HG02798 (cell line): ENCODE results near the gene FARP1.

Experiments used
- ATAC-seq: cut with Tn5 transposase; IDR thresholded peaks from one replicate; pipeline ENCODE4 v1.9.1; 2021; ENCODE audit warnings: mild to moderate bottlenecking; ENCODE audit not compliant: unreplicated experiment, poor library complexity

Gene FARP1

DNA sequence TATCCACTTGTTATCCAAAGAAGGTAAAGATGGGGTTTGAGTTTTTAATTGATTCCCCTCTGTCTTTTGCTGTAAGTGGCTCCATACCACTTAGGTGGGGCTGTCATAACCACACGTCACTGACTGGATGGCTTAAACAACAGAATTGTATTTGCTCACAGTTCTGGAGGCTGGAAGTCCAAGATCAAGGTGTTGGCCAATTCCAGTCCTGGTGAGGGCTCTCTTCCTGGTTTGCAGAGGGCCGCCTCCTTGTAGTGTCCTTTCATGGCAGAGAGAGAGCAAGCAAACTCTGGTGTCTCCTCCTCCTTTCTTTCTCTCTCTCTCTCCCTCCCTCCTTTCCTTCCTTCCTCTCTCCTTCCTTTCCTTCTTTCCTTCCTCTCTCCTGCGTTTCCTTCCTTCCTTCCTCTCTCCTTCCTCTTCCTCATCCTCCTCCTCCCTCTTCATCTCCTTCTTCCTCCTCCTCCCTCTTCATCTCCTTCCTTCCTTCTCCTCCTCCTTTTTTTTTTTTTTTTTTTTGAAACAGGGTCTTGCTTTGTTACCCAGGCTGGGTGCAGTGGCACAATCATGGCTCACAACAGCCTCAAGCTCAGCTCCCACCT lies 174.8 kb downstream of the FARP1 start:
- no peak for ATAC-seq

DNA sequence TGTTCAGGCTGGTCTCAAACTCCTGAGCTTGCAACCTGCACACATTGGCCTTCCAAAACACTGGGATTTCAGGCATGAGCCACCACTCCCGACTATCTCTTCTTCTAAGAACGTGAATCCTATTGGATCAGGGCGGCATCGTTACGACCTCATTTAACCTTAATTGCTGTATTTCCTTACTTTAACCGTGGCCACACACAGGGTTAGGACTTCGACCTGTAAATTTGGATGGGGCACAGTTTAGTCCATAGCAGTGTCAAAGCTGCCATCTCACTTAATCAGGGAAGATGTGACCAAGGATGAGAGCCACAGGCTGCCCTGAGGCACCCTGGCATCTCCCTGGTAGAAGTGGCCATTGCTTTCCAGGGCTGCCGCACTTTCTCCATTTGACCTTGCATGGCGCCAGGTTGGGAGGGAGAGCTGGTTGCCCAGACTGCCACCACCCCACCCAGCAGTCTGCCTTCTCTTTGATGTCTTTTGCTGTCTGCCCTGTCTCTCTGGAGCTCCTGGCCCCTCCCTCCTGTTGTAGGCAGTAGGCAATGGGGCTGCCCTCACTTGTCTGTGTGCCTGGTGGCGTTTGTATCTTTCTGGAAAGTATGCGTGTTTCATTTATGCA lies 175.5 kb downstream of the FARP1 start:
- ATAC-seq: no peak

DNA sequence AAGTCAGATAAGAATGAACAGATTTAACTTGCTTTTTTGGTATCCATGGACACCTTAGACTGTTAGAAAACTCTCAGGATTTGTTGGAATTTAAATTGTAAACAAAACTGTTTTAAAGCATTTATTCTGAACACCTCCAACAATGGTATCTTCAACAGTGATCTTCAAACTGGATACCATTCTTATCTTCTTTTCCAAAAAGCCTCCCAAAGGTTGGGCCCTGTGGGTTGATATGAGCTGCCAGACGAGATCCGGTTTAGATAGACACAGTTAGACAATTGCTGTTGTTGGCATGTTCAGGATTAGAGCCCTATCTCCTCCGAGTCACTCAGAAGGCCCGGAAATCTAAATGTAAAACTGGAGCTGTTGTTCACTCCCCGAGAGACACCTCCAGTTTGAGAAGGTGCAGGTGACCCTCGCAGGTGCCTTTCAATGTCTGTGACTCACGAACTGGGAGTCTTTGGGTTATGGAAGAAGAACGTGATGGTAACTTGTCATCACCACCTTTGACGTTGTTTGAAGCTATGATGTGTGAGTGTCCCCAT lies 177.7 kb downstream of the FARP1 start:
- ATAC-seq: no peak

DNA sequence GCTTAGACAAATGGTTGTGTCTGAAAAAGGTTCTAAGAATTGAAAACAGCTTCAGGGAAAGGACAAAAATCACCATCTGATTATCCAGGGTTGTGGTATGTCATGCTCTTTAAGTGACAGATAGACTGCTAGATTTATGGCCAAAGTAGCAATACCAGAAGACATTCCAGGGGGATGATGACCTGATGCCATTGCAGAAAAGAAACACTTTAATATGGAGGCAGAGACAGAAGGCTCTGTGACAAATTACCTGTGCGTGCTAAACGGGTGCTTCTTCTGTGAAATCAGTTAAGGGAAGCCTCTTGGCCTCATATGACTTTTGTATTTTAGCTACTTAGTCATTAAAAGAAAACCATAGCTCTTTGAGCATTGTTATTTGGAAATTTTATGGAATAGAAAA lies 178.5 kb downstream of the FARP1 start:
- no peak for ATAC-seq

DNA sequence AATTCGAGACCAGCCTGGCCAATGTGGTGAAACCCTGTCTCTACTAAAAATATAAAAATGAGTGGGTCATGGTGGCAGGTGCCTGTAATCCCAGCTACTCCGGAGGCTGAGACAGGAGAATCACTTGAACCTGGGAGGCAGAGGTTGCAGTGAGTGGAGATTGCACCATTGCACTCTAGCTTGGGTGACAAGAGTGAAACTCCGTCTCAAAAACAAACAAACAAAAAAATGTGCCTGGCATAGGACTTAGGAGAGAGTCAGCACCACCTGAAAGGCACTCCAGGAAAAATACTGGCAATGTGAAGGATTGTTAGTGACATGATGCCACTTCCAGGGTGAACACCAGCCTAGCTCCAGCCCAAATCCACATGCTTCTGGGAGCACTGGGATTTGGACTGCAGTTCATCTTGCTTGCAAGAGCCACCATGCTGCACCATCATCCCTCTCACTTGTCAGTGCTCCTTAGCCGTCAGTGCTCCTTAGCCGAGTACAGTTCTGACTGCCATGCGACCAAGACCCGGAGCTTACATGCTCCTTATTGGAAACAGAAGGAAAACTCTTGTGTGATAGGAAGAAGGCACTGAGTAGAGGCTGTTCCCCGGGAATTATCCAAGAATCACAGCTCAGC lies 179.3 kb downstream of the FARP1 start:
- ATAC-seq: no peak

DNA sequence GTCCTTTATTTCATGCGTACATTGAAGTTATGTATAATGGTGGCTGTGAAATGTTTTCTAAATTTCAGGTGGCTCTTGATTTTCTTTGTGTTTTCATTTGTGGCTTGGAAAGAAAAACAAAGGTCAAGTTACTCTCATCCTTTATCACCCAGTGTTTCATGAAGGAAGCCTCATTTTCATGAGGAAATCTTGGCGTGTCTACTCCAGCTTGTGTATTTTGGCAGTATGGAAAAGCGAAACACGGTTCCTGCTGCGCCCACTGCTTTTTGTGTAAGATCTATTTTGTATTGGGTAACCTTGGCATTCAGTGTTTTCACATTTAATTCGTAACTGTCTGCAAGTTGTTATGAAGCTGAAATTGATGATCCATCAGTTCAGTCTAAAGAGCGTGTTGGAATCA lies 181.2 kb downstream of the FARP1 start:
- ATAC-seq: no peak

DNA sequence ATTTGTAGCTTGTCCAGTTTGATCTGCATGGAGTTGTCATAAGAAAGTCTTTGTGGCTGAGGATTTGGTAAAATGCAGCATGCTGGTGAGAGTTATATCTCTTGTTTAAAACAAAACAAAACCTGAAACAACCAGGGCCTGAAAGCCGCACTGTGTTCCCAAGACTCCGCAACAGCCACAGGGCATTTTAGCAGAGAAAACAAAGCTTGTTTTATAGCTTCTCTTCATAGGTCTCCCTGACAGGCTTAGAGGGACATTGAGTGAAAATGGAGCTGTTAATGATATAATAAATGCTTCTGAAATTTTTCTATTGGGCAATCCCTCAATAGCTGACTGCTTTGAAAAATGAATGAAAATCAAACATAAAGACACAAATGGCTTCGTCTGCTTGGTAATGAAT lies 182.8 kb downstream of the FARP1 start:
- ATAC-seq: no peak

DNA sequence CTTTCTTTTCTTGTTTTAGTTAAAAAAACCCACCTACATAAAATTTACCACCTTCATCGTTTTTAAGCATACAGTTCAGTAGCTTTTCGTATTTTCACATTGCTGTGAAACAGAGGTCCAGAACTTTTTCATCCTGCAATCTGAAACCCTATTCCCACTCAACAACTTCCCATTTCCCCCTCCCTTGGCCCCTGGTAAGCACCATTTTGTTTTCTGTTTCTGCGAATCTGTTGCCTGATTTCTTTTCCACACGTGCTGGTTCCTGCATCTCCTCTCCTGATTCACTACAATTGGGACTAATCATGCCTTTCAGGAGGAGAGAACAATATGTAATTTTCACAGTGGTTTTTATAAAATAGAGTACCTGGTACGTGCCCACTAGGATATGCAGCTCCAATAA lies 183.4 kb downstream of the FARP1 start:
- ATAC-seq: no peak

DNA sequence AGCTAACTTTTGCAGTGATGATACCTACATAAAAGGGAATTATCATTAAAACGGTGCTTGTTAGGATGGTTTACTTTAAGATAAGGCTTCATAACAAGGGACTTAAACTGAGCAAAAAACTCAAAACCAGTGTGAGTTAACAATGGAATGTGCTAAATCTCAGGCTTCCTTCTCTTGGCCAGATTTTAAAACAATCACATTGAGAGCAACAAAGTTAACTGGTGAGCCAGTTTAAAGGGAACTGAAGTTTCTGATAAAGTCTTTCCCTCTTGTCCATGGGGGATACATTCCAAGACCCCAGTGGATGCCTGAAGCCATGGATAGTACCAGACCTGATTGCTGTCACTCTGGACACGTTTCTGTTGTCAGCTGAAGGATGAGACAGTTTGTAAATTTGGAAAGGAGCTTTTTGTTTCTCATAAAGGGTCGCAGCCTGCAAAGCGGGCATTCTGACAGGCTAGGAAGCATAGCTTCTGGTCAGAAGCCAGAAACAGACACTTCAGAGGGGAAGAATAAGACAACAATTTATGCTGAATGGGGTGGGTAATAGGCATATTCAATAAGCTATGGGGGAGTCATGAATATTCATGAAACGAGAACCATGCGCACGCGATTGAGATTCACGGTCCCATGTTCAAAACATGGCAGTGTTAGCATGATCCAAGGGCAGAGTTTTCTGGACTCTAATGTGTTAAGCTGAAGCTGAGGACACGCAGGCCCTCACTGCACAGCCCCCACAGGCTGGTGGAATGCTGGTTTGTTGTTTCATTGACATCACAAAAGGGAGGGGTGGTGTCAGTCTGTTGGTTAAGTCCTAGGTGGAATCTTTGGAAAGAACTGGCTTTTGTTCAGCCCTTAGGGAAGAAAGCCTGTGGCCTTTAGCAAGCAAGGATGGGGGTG lies 184.7 kb downstream of the FARP1 start:
- ATAC-seq: no peak

DNA sequence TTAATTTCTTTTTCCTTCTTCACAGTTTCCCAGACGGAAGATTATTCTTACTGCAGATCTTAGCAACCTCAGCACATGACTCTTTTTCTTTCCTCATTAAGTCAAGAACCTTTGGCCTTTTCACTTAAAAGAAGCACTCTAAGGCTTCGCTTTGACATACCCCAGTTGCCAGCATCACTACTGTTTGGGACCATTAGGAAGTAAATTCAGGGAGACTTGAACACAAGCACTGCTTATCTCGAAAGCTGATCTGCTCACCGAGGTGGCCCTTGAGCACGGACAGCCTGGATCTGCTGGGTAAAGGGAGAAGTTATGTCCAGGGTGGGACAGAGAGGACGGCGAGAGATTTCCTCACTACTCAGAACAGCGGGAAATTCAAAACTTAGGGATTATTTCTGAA lies 185.6 kb downstream of the FARP1 start:
- no peak for ATAC-seq

DNA sequence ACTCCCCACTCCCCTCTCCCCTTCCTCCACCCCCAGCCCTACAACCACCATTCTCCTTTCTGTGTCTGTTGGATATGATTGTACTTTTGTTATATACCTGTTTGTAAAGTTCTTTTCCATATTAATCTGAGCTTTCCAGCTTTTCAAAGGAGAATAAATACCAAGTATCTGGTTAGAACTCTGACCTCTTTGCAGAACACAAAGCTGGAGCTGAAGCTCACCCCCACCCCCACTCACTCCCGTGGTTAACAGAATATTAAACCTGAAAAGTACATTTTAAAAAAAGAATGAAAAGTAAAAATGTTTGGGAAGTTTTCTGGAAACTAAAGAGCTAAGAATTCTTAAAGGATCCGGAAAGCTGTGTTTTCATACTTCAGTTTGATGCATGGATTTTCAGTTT lies 189.3 kb downstream of the FARP1 start:
- ATAC-seq: no peak

DNA sequence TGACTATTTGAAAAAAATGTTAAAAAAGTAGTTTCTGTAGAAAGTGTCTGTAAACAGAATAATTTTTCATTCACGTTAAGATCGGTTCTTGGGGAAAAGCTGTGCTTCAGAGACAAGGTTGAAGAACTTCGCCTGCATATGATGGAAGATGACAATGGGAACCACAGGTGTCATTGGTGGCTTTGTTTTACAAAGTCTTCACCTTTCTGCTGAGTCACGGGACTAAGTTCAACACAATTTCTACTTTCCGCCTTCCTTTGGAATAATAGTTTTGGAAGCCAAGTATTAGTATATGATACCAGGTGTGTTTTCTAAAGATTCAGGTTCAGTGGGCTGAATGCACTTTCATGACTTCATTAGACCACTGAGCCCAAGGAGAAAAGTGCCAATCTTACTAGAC lies 189.8 kb downstream of the FARP1 start:
- ATAC-seq: no peak

DNA sequence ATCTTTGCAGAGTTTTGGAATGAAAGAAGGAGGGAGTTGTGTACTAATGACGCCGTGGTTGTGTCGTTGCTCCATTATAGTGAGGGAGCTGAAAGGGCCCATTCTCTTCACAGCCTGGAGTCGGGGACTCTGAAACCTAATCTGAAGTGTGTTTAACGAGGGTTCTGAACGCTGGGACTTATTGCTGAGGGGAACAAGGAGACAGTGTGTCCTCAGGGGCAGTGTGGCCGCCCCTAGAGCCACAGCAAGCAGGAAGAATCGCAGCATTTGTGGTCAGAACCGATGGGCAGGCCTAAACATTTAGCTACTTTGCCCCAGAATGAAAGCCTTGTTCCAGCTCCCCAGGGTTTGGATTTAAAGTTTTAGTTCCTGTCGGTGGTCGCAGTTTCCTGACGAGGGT lies 190.6 kb downstream of the FARP1 start:
- ATAC-seq: no peak

DNA sequence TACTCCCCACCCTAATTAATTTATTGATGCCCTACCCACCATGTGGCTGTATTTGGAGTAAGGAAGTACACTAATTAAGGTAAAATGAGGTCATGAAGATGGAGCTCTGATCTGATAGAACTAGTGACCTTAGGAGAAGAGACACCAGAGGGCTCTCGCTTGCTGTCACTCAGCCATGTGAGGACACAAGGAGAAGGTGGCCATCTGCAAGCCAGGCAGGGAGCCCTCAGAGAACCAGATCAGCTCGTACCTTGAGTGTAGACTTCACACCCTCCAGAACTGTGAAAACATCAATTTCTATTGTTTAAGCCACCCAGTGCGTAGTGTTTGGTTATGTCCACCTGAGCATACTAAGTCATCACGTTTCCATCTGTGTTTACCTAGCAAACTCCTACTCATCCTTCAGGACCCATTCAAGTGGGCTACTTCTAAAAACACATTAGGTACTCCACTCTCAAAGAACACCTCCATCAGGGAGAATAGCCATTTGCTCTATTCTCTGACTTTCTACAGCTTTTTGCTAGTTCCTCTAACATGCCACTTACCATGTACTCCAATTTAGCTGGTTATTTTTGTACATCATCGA lies 191.8 kb downstream of the FARP1 start:
- ATAC-seq: no peak

DNA sequence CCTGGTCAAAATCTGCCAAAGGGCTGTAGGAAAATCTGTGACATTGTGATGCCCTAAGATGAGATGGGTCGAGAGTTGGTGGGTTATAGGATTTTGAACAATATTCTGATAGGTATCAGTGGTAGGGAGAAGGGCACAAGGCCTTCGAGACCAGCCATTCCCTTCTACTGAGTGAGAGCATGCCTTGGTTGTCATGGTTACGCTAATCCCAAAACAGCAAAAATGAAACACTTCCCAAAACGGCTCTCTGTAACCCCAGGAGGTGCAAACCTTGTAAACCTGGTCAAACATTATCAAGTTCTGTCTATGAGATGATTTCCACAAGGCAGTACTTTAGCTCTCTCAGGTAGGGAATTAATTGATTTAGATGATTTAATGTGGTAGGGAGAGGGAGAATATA lies 192.8 kb downstream of the FARP1 start:
- no peak for ATAC-seq

DNA sequence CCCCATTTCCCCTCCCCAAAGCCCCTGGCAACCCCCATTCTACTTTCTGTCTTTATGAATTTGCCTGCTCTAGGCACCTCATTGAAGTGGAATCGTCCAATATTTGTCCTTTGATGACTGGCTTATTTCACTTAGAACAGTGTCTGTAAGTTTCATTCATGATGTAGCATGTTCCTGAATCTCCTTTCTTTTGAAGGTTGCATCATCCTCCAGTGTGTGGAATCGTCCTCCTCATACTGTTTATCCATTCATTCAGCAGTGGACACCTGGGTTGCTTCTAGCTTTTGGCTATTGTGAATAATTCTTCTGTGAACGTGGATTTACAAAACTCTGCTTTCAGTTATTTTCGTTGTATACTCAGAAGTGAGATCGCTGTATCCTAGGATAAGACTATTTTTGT lies 195.4 kb downstream of the FARP1 start:
- no peak for ATAC-seq

DNA sequence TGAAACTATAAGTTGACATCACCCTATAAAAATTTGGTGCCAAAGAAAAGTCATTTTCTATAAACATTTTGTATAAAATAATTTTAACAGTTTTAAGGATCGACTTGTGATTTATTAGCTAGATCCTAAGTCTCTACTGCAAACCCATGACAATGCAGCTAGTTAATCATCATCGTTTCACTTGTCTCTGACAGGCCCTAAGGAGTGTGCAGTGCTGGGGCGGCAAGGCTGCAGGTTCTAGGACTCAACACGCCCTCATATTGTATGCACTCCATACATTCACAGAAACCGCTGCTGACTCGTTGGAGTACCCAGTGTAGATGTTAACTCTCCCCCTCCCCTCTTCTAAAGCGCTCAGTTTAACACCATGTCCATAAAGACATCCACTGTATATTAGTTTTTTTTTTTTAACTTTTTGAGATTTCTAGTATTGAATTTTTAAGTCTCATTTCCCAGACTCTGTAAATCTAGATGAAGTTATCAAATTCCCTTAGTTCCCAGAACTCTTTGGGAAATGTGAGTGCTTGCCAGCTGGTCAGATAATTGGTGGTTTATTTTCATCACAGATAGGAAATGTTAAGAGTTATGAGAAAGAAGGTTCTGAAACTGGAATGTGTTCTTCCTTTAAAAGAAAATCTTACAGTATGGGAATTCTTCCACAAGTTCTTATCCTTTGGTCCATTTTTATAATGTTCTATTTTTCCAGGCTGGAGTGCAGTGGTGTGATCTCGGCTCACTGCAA lies 197.0 kb downstream of the FARP1 start:
- ATAC-seq: no peak

DNA sequence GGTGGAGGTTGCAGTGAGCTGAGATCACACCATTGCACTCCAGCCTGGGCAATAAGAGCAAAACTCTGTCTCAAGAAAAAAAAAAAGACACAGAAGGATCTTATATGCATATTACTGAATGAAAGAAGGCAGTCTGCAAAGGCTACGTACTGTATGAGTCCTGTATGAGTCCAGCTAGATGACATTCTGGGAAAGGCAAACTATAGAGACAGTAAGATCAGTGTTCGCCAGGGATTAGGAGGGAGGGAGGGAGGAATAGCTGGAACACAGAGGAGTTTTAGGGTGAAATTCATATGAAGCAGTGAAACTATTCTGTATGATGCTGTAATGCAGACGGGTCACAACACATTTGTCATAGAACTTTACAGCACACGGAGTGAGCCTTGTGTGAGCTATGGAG lies 200.1 kb downstream of the FARP1 start:
- no peak for ATAC-seq

DNA sequence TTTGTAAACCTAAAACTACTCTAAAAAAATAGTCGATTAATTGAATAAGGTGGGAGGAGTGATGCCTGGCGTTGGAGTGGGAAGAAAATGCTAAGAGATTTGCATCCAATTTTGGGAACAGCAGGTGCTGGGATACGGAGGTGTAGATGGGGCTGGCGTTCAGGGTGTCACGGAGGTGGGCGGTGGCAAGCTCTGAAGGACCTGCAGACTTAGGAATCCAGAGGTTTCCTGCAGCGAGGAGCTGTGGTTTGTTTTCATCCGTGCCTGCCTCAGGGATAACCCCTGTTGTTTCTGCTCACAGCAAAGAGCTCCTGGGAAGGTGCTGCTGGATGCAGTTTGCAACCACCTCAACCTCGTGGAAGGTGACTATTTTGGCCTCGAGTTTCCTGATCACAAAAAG lies 200.6 kb downstream of the FARP1 start:
- no peak for ATAC-seq

DNA sequence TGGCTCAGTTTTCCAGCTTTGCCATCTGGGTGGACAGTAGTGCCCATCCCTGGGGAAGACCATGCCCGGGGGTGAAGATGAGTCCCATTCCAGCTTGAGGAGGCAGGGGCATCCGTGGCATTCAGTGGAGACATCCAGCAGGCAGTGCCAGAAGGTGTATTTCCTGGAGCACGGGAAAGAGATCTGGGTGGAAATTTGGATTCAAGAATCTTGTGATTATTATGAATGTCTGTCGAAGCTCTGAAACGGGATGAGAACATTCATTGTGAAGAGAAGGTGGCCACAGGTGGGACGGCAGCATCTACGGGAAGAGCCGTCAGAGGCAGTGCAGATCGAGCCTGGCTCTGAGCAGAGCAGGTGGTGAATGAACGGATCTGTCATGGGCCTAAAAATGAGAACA lies 201.5 kb downstream of the FARP1 start:
- no peak for ATAC-seq
